Fibroblast of mammary gland (primary cell): ENCODE results near the gene SARDH.

Source experiments
- DNase-seq: peaks from one replicate; pipeline ENCODE4 v3.0.0-alpha.2; 2010; ENCODE audit warnings: low read depth
- H3K4me3 ChIP-seq: 2 replicates; pipeline ENCODE4 v1.5.1; 2011; ENCODE audit warnings: low read depth, mild to moderate bottlenecking, low read length, moderate library complexity; ENCODE audit not compliant: control insufficient read depth
- CTCF ChIP-seq: conservative IDR thresholded peaks from 2 replicates; pipeline ENCODE4 v1.5.1; 2011; ENCODE audit warnings: low read depth, low read length, inconsistent platforms; ENCODE audit not compliant: control insufficient read depth, insufficient read depth

SARDH gene

GRCh38 chr9:133737774-133738639, at the start of gene SARDH:
Gene SARDH, minus strand, starts transcription at chr9:133738352. Its CDS starts 4,179 bp downstream, at chr9:133734173.
- no peak for TF ChIP-seq CTCF
- DNase-seq, result peak; percentile 32
- H3K4me3 ChIP-seq, result peak within 1 kb of the TSS; percentile 30

GRCh38 chr9:133787754-133788025, 49.5 kb upstream of the SARDH start:
- peak; percentile 11 for DNase-seq
- no peak overlapping the region for H3K4me3 ChIP-seq
- TF ChIP-seq CTCF, result no peak

- DNase-seq, result no peak
- no peak overlapping the region for H3K4me3 ChIP-seq
- no peak for TF ChIP-seq CTCF
These were observed 49.0 kb upstream of the SARDH start for GRCh38 chr9:133786907-133787753.

- no peak for TF ChIP-seq CTCF
- no peak for DNase-seq
- no peak overlapping the region for H3K4me3 ChIP-seq
These were observed 48.2 kb upstream of the SARDH start for GRCh38 chr9:133786371-133786753.

GRCh38 chr9:133785753-133786370, 47.7 kb upstream of the SARDH start:
- TF ChIP-seq CTCF, result no peak
- H3K4me3 ChIP-seq, result no peak overlapping the region
- DNase-seq, result no peak

GRCh38 chr9:133784731-133785561, 46.8 kb upstream of the SARDH start:
- DNase-seq, result no peak
- no peak overlapping the region for H3K4me3 ChIP-seq
- no peak for TF ChIP-seq CTCF
